NCI-H1436 treated with DMSO at 0.1 percent for 48 hours (cell line): Measurements from ENCODE around the gene ASCC1.
A peak's percentile ranks its signal among the peaks of the same experiment; 100 is the strongest.

Experiments used
- DNase-seq: peaks from one replicate; lab custom pipeline; 2025; lab: John Stamatoyannopoulos, UW

The ASCC1 gene

DNA sequence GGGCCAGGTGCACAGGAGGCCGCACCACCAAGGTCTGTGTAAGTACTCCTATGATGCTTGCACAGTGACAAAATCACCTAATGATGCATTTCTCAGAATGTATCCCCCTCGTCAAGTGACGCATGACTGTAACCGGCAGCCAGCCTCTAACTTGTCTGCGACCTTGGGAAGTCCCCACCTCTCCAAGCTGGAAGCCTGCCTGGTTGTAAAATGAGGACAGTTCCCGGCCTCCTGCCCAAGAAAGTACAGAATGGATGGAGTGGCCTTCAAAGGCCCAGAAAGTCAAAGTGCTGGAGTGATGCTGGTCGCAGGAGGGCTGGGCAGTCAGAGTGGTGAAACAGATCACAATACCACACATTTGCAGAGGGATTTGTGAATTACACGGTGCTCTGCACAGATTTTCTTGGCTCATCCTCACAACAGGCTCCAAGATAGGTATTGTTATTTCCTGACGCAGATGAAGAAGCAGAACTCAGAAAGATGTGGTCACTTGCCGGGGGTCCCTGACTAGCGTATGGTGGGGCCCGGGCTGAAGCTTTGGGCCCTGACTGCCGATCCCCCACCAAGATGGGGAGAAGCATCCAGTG, 150.5 kb downstream of the ASCC1 start:
- no peak for DNase-seq

DNA sequence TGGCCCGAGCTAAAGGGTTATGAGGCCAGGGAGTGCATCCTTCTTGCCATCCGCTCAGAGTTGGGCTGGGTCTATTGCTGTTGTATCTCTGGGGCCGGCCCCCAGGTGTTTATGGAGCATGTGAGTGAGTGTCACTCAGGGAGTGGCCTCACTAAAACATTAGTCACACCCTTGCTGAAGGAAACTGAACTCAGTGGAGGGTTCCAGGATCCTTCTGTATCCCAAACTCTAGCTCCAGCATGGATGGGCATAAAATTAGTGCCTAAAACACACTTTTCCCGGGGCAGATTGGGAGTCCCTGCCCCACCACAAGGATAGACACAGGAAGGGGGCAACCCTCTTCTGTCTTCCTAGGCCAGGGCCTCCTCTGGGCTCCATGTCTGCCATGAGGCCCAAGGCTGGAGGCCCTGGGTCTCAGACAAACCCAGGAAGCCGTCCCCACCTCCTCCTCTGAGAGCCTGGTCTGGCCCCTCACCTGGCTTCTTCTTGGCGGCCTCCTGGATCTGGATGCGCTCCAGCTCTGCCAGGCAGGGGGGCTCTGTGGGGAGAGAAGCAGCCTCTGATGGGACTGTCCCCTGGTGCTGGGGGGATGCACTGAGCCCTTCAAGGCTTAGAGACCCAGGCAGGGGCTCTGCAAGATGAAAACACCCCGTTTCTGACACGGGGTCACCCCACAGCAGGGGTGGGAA, 152.2 kb downstream of the ASCC1 start:
- no peak for DNase-seq

DNA sequence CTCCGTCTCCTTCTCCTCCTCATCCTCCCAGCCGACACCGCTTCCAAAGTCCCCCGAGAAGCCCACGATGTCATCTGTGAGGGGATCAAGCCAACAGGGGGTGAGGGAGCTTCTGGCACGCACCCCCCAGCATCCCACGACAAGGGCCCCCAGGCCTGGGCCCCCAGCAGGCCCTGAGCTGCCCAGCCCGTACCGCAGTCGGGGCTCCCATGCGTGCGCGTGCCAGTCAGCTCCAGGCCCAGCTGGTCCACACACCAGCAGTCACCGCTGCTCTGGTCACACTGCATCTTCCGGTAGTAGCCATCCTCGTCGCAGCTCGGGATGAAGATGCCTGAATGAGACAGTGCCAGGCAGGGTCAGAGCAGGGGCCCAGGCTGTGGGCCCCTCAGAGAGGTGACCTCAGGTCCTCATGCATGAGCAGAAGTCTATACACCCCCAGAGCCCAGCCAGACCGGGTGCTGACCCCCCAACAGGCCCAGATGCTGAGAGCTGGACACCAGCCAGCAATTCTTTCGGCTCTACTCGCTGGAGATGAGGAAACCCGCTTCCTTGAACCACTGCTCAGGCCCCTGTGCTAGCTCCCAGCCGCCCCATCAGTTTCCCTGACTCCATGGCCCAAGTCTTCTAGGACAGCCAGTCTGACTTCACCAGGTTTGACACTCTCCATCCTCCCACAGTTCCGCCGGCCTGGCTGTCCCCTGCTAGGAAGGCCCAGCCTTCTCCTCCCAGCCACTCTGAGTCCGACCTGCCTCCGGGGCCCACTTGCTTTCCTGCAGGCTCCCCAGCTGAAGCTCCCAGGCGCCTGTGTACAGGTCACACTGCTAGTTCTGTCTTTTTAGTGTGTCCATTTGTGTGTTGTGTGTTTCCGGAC, 153.0 kb downstream of the ASCC1 start:
- no peak for DNase-seq

DNA sequence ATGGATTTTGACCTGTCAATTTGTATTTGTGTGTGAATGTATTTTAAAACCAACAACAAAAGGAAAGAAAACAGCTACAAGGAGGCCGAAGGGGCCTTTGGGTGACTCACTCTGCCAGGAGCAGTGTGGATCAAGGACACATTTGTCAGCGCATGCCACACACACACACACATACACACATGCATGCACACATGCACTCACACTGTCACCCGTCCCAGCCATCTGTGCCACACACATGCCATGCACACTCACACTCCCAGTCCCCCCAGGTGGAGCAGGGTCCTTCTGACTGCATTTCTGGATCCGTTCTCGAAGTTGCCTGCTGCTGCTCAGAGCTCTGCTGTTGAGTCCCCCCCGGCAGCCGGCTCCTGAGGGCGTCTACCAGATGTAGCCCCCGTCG, 153.7 kb downstream of the ASCC1 start:
- DNase-seq: no peak

DNA sequence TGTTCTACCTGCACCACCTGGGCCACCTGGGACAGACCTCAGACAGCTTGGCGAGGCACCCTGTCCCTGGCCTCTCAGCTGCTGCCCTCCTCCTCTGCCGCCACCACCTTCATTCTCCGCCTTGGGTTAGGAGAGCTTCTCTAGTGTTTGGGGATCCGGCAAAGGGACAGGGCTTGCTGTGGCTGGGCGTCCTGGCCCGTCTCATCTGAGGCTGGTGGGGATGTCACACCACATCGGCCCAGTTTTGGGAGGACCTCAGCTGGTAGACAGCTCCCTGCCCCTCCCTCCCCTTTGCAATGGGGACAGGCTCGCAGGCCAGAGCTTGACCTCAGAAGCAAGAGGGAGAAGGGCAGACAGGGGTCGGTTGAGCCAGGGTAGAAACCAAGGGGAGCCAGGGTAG, 154.1 kb downstream of the ASCC1 start:
- DNase-seq: no peak

DNA sequence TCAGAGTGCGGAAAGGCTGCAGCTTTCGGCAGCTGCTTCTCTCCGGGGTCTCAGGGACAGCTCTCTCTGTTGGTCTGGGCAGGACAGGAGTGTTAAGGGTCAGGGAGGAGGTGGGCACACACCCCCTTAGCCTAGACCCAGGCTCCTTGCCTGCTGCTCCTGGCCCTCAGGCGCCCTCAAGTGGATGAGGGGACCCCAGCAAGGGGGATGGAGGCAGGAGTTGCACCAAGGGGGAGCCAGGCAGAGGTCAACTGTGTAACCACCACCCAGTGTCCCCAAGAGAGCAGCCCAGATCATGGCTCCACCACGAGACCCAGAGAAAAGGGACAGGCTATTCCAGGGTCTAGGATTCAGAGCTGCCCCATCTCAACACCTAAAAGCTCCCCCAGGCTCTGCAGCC, 154.6 kb downstream of the ASCC1 start:
- no peak for DNase-seq

DNA sequence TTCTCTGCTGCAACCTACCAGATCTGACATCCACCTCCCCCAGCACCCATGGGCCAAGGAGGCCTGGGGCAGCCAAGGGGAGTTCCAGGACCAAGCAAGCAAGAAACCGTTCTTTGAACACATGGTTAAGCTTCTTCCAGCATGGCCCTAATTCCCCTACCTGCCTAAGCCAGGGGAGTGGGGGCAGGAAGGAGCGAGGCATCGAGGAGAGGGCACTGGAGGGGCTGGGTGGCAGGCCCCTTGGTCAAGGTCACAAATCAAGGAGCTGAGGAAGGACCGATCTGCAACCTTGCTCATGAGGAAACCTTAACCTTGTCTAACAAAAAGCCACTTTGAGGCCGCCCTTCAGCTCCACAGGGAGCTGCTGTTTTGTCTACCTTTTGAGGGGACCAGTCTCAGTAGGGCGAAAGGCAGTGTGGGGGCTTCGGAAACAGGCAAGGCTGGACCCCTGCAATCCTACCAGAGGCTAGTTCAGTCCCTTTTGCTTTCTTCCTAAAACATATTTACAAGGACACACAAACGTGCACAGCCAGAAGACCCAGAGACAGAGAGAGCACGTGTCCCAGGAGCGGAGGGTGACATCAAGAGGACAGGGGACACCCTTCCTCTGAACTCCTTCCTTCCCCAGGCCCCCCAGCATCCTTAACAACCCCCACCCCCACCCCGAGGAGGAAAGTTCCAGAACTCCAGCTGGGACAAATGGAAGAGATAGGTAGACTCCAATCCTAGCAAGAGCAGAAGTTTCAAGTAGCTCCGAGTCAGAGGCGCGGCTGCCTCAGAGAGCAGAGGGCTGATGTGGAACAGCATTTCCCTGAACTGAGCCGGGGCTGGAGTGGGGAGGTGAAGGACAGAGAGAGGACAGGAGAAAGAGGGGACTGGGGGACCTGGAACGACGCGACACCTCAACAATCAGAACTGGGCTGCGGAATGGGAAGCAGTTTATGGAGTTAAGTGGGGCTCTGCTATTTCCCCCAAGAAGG, 155.9 kb downstream of the ASCC1 start:
- no peak for DNase-seq

DNA sequence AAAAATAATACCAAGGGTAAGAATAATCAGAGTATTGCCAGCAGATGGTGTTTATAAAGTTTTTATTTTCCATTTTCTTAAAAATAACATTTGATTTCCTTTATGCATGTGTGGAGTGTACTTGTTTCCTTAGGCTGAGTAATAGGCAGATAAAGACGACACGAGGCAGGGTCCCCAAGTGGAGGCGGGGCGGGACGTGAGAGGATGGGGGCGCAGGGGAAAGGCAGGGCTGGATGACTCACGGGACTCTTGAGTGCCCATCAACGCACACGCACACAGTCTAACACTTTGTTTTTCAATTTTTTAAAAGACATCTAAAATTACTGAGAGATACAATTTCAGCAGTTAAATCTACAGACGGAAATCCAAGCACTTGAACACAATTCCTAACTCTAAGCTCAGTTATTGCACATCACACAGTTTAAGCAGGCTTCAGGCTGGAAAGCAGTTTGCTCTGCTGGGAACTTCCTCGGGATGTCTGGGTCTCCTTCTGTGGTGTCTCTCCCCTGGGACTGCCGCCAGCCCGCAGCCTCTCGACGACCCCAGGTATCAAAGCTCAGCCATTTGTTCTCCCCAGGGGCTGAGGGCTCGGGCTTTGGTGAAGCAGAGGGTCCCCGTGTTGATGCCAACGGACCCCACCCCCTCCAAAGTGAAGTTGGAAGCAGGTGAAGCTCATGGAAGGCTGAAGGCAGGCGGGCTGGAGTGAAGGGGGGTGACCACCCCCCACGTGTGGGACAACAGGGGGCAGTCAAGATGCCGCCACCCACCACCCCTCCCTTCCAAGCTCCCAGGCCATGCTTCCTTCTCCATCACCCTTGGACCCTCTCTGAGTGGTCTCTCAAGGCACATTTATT, 156.9 kb downstream of the ASCC1 start:
- DNase-seq: no peak

DNA sequence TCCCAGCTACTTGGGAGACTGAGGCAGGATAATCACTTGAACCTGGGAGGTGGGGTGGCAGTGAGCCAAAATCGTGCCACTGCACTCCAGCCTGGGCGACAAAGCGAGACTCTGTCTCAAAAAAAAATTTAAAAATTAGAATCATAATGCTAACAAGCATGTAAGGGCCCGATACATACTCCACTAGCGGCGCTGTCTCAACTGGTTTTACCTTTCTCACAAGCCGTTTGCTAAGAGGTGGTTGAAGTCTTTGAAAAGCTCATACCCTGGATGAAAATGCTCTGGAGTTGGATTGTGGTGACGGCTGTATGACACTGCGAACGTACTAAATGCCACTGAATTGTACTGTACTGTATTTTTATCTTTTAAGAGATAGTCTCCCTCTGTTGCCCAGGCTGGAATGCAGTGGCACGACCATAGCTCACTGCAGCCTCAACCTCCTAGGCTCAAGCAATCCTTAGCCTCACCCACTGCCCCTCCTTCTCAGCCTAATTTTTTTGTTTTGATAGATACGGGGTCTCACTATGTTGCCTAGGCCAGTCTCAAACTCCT, 157.7 kb downstream of the ASCC1 start:
- no peak for DNase-seq

DNA sequence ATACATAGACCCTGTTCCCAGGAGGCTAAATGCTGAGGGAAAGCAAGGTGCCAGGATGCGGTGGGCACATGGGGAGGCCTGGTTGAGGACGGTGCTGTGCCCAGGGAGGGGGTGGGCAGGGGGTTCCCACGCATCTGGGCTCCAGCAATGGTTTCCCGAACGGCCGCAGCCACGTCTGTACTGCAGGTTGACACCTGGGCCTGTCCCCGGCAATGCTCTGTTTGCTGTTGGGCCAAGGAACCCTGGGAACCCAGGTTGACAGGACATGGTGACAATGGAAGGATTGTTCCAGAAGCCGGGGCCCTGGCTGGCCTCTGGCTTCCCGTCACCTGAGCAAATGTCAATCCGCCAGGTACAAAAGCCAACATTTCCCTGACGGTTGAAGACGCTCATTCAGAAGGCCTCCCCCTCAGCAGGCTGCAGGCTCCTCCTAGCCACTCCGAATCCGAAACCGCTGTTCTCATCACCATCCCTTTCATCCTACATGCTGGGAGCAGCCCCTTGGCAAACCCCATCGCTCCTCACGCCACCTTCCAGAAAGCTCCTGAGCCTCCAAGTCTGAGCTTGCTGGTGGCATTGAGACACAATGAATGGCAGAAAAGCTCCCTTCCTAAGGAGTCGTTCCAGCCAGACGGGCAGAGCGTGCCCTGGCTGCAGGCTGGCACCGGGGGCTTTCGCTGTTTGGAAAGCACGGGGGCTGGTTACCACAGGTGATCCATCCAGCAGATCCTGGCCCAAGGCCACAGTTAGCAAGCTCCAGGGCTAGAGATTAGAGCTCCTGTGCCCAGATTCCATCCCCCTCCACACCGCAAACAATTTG, 158.9 kb downstream of the ASCC1 start:
- no peak for DNase-seq

DNA sequence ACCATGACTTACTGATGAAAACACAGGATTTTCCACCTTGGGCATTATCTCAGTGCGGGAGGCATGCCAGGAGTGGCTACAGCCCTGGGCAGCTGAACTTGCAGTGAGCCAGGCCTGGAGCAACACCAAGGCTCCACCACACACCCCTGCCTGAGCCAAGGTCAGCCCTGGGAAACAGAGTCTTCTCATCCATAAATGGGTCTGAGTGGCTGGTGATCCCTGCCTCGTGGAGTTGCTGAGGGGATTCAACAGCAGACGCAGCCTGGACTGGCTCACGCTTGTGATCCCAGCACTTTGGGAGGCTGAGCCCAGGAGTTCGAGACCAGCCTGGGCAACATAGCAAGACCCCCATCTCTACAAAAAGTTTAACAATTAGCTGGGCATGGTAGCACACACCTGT, 160.0 kb downstream of the ASCC1 start:
- DNase-seq: no peak

DNA sequence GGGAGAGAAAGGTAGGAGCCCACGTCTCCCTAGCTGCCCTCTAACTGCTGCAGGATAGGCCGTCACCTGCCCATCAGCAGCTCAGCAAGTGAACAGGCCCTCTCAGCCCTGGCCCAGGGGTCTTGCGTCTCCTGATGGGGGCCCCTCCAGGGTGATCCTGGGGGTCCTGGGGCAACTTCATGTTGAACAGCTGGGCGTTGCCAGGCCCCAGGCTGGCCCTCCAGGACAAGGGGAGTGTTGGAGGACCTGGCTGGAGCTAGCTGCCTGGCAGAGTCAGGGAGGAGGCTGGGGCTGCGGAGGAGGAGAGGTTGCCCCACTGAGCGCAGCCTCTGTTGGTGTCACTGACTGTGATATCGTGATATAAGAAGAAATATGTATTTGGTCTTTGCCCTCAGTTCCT, 162.4 kb downstream of the ASCC1 start:
- no peak for DNase-seq

DNA sequence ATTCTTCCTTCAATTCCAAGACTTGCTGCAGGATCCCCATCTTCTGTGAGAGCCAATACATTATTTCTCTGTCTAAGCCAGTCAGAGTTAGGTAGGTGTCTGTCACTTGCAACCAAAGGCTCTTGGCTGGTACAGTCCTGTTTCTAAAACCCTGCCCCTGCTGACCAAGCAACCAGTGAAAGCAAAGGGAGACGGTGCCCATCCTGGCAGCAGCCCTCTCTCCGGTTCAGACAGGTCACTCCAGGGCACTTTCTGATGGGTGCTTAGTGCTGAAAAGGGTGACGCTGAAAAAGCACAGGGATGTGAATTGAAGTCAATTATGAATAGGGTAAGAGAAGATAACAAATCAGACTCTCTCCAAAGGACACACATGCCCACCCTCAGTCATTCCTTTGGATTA, 165.2 kb downstream of the ASCC1 start:
- no peak for DNase-seq

DNA sequence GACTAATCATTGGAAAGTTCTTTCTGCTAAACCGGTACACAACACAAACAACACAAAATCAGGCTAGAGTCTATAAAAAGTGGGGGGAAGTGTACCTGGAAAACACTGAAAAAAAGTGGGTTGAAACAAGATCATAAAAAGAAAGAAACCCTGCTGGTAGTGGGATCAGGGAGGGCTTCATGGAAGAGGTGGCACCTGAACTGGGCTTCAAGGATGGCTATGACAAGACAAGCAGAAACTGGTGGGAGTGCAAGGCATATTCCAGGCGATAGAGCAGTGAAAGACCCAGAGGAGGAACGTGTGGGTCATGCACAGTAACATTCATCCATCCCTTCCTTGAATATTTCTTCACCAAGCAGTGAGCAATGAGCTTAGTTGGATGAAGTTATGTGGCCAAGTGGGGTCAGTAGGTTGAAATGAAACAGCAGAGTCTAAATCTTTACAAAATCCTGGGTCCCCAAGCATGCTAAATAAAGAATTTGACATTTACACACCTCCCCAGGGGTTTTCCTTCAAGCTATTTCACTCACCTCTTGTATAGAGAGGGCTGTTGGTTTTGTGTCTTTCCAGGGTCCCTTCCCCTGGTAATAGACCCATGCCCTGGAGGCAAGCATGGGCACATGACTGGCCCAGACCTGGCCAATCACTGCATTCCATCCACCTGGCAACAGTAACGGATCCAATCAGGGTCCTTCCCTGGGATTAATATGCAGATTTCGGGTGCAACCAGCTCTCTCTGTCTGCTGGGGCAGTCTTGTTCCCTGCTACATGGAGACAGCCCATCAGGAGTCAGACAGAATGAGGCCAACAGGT, 165.9 kb downstream of the ASCC1 start:
- DNase-seq: no peak

DNA sequence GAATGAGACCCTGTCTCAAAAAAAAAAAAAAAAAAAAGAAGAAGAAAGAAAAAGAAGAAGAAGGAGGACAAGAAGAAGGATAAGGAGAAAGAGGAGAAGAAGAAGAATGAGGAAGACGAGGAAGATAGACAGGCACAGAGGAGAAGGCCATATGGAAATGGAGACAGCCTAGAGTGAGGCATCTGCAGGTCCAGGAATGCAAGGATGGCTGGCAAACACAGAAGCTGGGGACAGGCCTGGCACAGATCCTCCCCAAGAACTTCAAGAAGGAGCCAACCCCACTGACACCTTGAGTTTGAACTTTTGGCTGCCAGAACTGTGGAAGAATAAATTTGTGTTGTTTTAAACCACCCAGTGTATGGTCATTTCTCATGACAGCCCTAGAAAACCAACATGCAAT, 166.6 kb downstream of the ASCC1 start:
- DNase-seq: no peak

DNA sequence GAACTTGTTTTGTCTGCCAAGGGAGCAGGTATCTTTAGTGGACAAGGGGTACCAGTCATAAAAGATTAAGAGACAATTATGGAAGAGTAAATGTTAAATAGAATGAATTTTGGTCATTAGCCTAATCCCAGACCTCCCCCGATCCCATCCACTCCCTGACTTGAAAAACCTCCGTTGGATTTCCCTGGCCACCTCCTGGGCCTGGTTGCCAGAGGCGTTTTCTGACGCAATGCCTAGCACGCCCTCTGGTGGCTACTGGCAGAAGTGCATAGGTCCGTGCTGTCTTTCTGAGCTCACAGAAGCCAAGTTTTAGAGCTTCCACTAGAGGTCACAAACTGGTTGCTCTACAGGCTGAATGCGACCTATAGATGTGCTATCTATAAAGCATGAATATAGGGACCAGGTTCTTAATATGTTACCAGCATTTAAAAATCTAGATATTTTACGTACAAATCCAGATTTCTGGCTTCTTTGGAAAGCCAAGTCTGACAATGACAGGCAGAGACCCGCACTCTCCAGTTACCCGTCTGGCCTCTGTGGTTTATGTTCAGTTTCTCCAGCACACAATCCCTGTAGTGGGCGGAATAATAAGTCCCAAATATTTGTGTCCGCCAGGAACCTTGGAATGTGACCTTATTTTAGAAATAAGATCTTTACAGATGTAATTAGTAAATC, 167.5 kb downstream of the ASCC1 start:
- peak; percentile 83 for DNase-seq
